Transverse colon (tissue), 4 donors: Measurements from ENCODE around the gene GAGE12J.
"Not testable (repeated sequence)": the region's sequence is repeated elsewhere in the genome, so short reads cannot be mapped to it uniquely, and the experiment has no call there.

ENCODE experiments used
- EP300 ChIP-seq: sonication (generic); formaldehyde crosslinking; IDR thresholded peaks from one replicate; pipeline ENCODE4 v1.6.1; 2017; ENCODE audit warnings: antibody characterized with exemption, low read depth
- POLR2A ChIP-seq: fragments of 450-650 bp; IDR thresholded peaks from one replicate; pipeline ENCODE4 v1.6.1; 2016; ENCODE audit warnings: antibody characterized with exemption, mild to moderate bottlenecking, moderate library complexity
- POLR2AphosphoS5 ChIP-seq, 3 donors: sonication (generic); formaldehyde crosslinking; IDR thresholded peaks; one replicate each; pipeline ENCODE4 v1.6.1; 2016; ENCODE audit warnings: antibody characterized with exemption in 3 of 3
- TF ChIP-seq, protein P1 (sequence below), 5 experiments: fragments of 200-600 bp in 3 of 5; fragments of 450-650 bp in 2 of 5; sonication (generic) in 3 of 5; IDR thresholded peaks; 1 replicate in 2 of 5; 2 replicates in 3 of 5; pipeline ENCODE4 v1.5.1; 2016 to 2017; ENCODE audit warnings: antibody characterized with exemption in 5 of 5, inconsistent platforms in 3 of 5, mild to moderate bottlenecking in 2 of 5, moderate library complexity in 1 of 5

GRCh38 chrX:49330421-49330820, 8.6 kb downstream of the GAGE12J start:
- TF ChIP-seq, protein P1, sequence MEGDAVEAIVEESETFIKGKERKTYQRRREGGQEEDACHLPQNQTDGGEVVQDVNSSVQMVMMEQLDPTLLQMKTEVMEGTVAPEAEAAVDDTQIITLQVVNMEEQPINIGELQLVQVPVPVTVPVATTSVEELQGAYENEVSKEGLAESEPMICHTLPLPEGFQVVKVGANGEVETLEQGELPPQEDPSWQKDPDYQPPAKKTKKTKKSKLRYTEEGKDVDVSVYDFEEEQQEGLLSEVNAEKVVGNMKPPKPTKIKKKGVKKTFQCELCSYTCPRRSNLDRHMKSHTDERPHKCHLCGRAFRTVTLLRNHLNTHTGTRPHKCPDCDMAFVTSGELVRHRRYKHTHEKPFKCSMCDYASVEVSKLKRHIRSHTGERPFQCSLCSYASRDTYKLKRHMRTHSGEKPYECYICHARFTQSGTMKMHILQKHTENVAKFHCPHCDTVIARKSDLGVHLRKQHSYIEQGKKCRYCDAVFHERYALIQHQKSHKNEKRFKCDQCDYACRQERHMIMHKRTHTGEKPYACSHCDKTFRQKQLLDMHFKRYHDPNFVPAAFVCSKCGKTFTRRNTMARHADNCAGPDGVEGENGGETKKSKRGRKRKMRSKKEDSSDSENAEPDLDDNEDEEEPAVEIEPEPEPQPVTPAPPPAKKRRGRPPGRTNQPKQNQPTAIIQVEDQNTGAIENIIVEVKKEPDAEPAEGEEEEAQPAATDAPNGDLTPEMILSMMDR (IDR thresholded peaks at IDR 0.05): not testable (repeated sequence)
- TF ChIP-seq POLR2A; POLR2AphosphoS5 (IDR thresholded peaks at IDR 0.05); EP300: not testable (repeated sequence)
